Activated CD4-positive, alpha-beta memory T cell treated with anti-CD3 and anti-CD28 coated beads, Interleukin-2, amount 10 ng/mL, durations not matched to agents 7 days and 5 days (primary cell): ENCODE data around the gene YJEFN3. TPM values are rescaled to one million over a fixed set of nuclear protein-coding genes. Genes with fewer than 3 reads are reported as not detected.

Source experiments
- CTCF ChIA-PET: fragments of 350-600 bp; sonication (Branson Sonifier 250); formaldehyde crosslinking; loops from one replicate; lab custom pipeline; 2021; ENCODE audit warnings: antibody characterized with exemption, inconsistent platforms; lab: Charles Lee
- POLR2A ChIA-PET: fragments of 350-600 bp; sonication (Branson Sonifier 250); formaldehyde crosslinking; loops from one replicate; lab custom pipeline; 2021; ENCODE audit warnings: antibody characterized with exemption; lab: Charles Lee
- DNase-seq: peaks from one replicate; pipeline ENCODE4 v3.0.0-alpha.2; 2020
- H3K27ac Mint-ChIP-seq: one replicate; pipeline ENCODE4 v1.8.0; 2021; ENCODE audit warnings: mild to moderate bottlenecking, mixed read lengths
- H3K27me3 Mint-ChIP-seq: one replicate; pipeline ENCODE4 v1.8.0; 2021; ENCODE audit warnings: mixed read lengths
- H3K36me3 Mint-ChIP-seq: one replicate; pipeline ENCODE4 v1.8.0; 2021; ENCODE audit warnings: low read depth, mixed read lengths
- H3K4me1 Mint-ChIP-seq: one replicate; pipeline ENCODE4 v1.8.0; 2021; ENCODE audit warnings: mixed read lengths
- H3K4me3 Mint-ChIP-seq: one replicate; pipeline ENCODE4 v1.8.0; 2021; ENCODE audit warnings: mild to moderate bottlenecking, mixed read lengths
- H3K9me3 Mint-ChIP-seq: one replicate; pipeline ENCODE4 v1.8.0; 2021; ENCODE audit warnings: mixed read lengths
- total RNA-seq, 2 experiments: library from RNA; stranded (reverse); gene quantifications; one replicate each; pipeline ENCODE4 v1.2.3, GENCODE V29; 2021

YJEFN3 gene
- total RNA-seq, 2 experiments from 2014 or later = 8.2 to 8.7 TPM

GRCh38 chr19:19578252-19578651 lies 49.5 kb downstream of the YJEFN3 start:
- peaks cover 32% of the 10 kb centered on the region for H3K4me1 Mint-ChIP-seq
- H3K27me3 Mint-ChIP-seq = no peaks in the 10 kb centered on the region
- H3K27ac Mint-ChIP-seq = no peak overlapping the region
- no peak overlapping the region for H3K4me3 Mint-ChIP-seq
- peaks cover 37% of the 10 kb centered on the region for H3K36me3 Mint-ChIP-seq
- POLR2A ChIA-PET = interaction anchor here (0.8 to 2.6 kb wide), 3 partner anchors 11 to 31 kb away, joined by 3 to 7 read pairs (median 4); no protein-coding TSS in a partner anchor
- DNase-seq = no peak
- H3K9me3 Mint-ChIP-seq = no peaks in the 10 kb centered on the region
- CTCF ChIA-PET = interaction anchor here (0.5 to 1.2 kb wide), 6 partner anchors 12 to 73 kb away, joined by 3 to 6 read pairs (median 4); no protein-coding TSS in a partner anchor

DNA sequence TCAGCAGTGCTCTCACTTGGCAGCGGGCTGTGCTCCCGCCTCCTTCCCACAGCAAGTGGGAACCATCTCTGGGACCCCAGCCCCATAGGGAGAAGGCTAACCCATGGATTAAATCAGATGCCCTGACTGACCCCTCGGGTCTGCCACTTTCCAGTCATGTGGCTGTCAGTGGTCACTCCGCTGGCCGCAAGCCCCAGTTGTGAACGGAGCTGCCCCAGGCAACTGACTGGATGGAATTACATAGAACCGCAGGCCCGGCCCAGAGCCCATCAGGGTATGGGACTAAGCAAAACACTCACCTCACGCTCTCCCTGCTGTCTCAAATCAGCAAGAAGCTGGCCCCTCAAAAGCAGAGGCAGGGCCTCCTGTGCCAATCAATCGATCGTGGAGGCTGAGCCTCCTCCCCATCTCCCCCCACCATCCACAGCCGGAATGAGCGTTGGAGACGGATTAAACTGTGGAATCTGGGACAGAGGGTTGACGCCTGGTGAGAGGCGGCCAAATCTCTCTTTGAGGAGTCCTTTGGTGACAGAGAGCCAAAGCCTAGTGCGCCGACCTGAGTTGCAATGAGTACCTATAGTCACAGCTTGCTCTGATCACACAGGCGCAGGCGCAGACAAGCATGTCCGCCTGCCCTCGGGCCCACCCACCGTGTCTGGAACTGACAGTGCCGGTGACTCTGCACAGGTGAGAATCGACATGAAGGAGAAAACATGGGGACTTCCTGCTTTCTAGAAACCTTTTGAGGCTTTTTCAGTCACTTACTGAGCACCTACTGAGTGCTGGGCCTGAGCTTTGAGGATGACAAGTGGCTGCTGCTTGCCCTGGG lies 51.0 kb downstream of the YJEFN3 start:
- Mint-ChIP-seq H3K27me3 (no peaks in the 10 kb centered on the region), H3K4me3 (no peak overlapping the region)
- no peak for DNase-seq

GRCh38 chr19:19580418-19580817 lies 51.7 kb downstream of the YJEFN3 start:
- peaks cover 42% of the 10 kb centered on the region for H3K36me3 Mint-ChIP-seq
- no peak overlapping the region for H3K4me3 Mint-ChIP-seq
- H3K4me1 Mint-ChIP-seq = peaks cover 34% of the 10 kb centered on the region
- no peaks in the 10 kb centered on the region for H3K27me3 Mint-ChIP-seq
- no peaks in the 10 kb centered on the region for H3K9me3 Mint-ChIP-seq
- CTCF ChIA-PET = no interaction called here
- no peak for DNase-seq
- no peak overlapping the region for H3K27ac Mint-ChIP-seq
- POLR2A ChIA-PET = interaction anchor here (1.0 to 2.6 kb wide), 4 partner anchors 9 to 88 kb away, joined by 3 to 7 read pairs (median 4); partner anchors contain the start of gene ZNF101

More for the DNA sequence above, 51.0 kb downstream of the YJEFN3 start:
- no peaks in the 10 kb centered on the region for H3K9me3 Mint-ChIP-seq
- peaks cover 33% of the 10 kb centered on the region for H3K4me1 Mint-ChIP-seq
- ChIA-PET POLR2A (interaction anchor here (0.7 to 2.6 kb wide), 5 partner anchors 10 to 89 kb away, joined by 3 to 7 read pairs (median 3); partner anchors contain the start of gene ZNF101), CTCF (no interaction called here)
- H3K27ac Mint-ChIP-seq = no peak overlapping the region
- peaks cover 41% of the 10 kb centered on the region for H3K36me3 Mint-ChIP-seq

GRCh38 chr19:19581391-19581790 lies 52.7 kb downstream of the YJEFN3 start:
- CTCF ChIA-PET = no interaction called here
- H3K4me3 Mint-ChIP-seq = no peak overlapping the region
- peak overlapping the region; percentile 60 for H3K27ac Mint-ChIP-seq
- no peaks in the 10 kb centered on the region for H3K27me3 Mint-ChIP-seq
- peaks cover 42% of the 10 kb centered on the region for H3K36me3 Mint-ChIP-seq
- DNase-seq = no peak
- peaks cover 39% of the 10 kb centered on the region for H3K4me1 Mint-ChIP-seq
- H3K9me3 Mint-ChIP-seq = no peaks in the 10 kb centered on the region
- POLR2A ChIA-PET = interaction anchor here (0.9 kb wide), 1 partner anchor 9 kb away, joined by 3 read pairs; no protein-coding TSS in a partner anchor

- peaks cover 44% of the 10 kb centered on the region for H3K36me3 Mint-ChIP-seq
- ChIA-PET CTCF (no interaction called here), POLR2A (interaction anchor here (0.8 to 1.5 kb wide), 3 partner anchors 16 to 67 kb away, joined by 3 read pairs; partner anchors contain the start of gene TSSK6)
- H3K4me1 Mint-ChIP-seq = peaks cover 42% of the 10 kb centered on the region
- no peak for DNase-seq
- H3K27ac Mint-ChIP-seq = peak overlapping the region; percentile 61
- H3K4me3 Mint-ChIP-seq = no peak overlapping the region
- no peaks in the 10 kb centered on the region for H3K9me3 Mint-ChIP-seq
- no peaks in the 10 kb centered on the region for H3K27me3 Mint-ChIP-seq
These were observed 53.8 kb downstream of the YJEFN3 start for GRCh38 chr19:19582471-19582870.

- Mint-ChIP-seq H3K4me3 (no peak overlapping the region), H3K36me3 (peaks cover 57% of the 10 kb centered on the region), H3K27ac (no peak overlapping the region), H3K4me1 (peaks cover 60% of the 10 kb centered on the region), H3K9me3 (no peaks in the 10 kb centered on the region), H3K27me3 (no peaks in the 10 kb centered on the region)
- DNase-seq = no peak
- POLR2A ChIA-PET = interaction anchor here (1.5 kb wide), 1 partner anchor 18 kb away, joined by 5 read pairs; no protein-coding TSS in a partner anchor
- CTCF ChIA-PET = interaction anchor here (0.7 to 1.7 kb wide), 2 partner anchors 30 to 219 kb away, joined by 5 to 6 read pairs; no protein-coding TSS in a partner anchor
These were observed 55.6 kb downstream of the YJEFN3 start for GRCh38 chr19:19584356-19584755.

Other genes starting within 250 kb of the YJEFN3 start
- 10 to 100 TPM; 63.1 to 67.1 TPM for gene SUGP1, start 208.4 kb upstream of the YJEFN3 start, total RNA-seq
- 10 to 100 TPM; 68.8 to 76.9 TPM for gene MAU2, start 208.1 kb upstream of the YJEFN3 start, total RNA-seq
- 100 to 1,000 TPM; 109 to 113 TPM for gene GATAD2A, start 123.2 kb upstream of the YJEFN3 start, total RNA-seq
- gene TSSK6, start 13.4 kb upstream of the YJEFN3 start, total RNA-seq = 1 to 10 TPM; 5.3 to 5.7 TPM
- gene NDUFA13, start 12.7 kb upstream of the YJEFN3 start, total RNA-seq = 100 to 1,000 TPM; 371 to 388 TPM
- gene CILP2, start 9.4 kb downstream of the YJEFN3 start, total RNA-seq = under 1 TPM in 1 of 2 experiments, not detected in 1; 0.08 TPM
- gene PBX4, start 89.8 kb downstream of the YJEFN3 start, total RNA-seq = 10 to 100 TPM; 49.0 to 55.6 TPM
- 10 to 100 TPM; 43.2 to 46.2 TPM for gene LPAR2, start 99.3 kb downstream of the YJEFN3 start, total RNA-seq
- 100 to 1,000 TPM; 111 to 112 TPM for gene GMIP, start 114.7 kb downstream of the YJEFN3 start, total RNA-seq
- gene ATP13A1, start 134.8 kb downstream of the YJEFN3 start, total RNA-seq = 100 to 1,000 TPM; 102 to 107 TPM
- gene ZNF101, start 139.9 kb downstream of the YJEFN3 start, total RNA-seq = 100 to 1,000 TPM; 105 to 108 TPM
- gene ZNF14, start 204.2 kb downstream of the YJEFN3 start, total RNA-seq = 1 to 10 TPM; 8.0 to 8.4 TPM